Head of caudate nucleus (tissue), 42 donors: ENCODE data around the gene THSD7A.
A peak's percentile ranks its signal among the peaks of the same experiment; 100 is the strongest.

Source experiments
- DNase-seq, 42 donors: peaks; one replicate each; pipeline versions ENCODE4 v3.0.0 to v3.0.0-alpha.2; 2020 to 2021; ENCODE audit warnings: mixed read lengths in 7 of 42
- intact Hi-C: fragments of 100-400 bp; cut with DNase I; formaldehyde crosslinking; loops from one replicate; pipeline ENCODE4 v1.15.0; 2022

THSD7A gene

GRCh38 chr7:11714205-11714604 lies 117.8 kb downstream of the THSD7A start:
- DNase-seq = no peak
- intact Hi-C loops = no loop called here

- intact Hi-C loops = no loop called here
- no peak for DNase-seq
These were observed 118.6 kb downstream of the THSD7A start for GRCh38 chr7:11713352-11713751.

- no peak for DNase-seq
- intact Hi-C loops = no loop called here
These were observed 121.6 kb downstream of the THSD7A start for GRCh38 chr7:11710377-11710776.

- DNase-seq = no peak
- intact Hi-C loops = no loop called here
These were observed 122.8 kb downstream of the THSD7A start for GRCh38 chr7:11709196-11709595.

GRCh38 chr7:11707606-11708193 lies 124.3 kb downstream of the THSD7A start:
- intact Hi-C loops = no loop called here
- no peak for DNase-seq

GRCh38 chr7:11706666-11707605 lies 125.1 kb downstream of the THSD7A start:
- DNase-seq = no peak
- intact Hi-C loops = no loop called here

- intact Hi-C loops = no loop called here
- no peak for DNase-seq
These were observed 128.2 kb downstream of the THSD7A start for GRCh38 chr7:11703829-11704228.

GRCh38 chr7:11702938-11703337 lies 129.1 kb downstream of the THSD7A start:
- DNase-seq = no peak
- intact Hi-C loops = no loop called here

- no peak for DNase-seq
- intact Hi-C loops = no loop called here
These were observed 130.0 kb downstream of the THSD7A start for GRCh38 chr7:11701829-11702560.

- intact Hi-C loops = no loop called here
- peak in 1 of 42 donors; percentile 5 for DNase-seq
These were observed 132.3 kb downstream of the THSD7A start for GRCh38 chr7:11699666-11700065.

GRCh38 chr7:11698384-11698871 lies 133.6 kb downstream of the THSD7A start:
- DNase-seq = no peak
- intact Hi-C loops = no loop called here

- intact Hi-C loops = no loop called here
- no peak for DNase-seq
These were observed 141.6 kb downstream of the THSD7A start for GRCh38 chr7:11690395-11690794.

GRCh38 chr7:11689096-11689495 lies 142.9 kb downstream of the THSD7A start:
- no peak for DNase-seq
- intact Hi-C loops = no loop called here

GRCh38 chr7:11681461-11681860 lies 150.5 kb downstream of the THSD7A start:
- intact Hi-C loops = no loop called here
- DNase-seq = no peak

- DNase-seq = no peak
- intact Hi-C loops = no loop called here
These were observed 156.8 kb downstream of the THSD7A start for GRCh38 chr7:11675163-11675562.

GRCh38 chr7:11668727-11669126 lies 163.3 kb downstream of the THSD7A start:
- DNase-seq = no peak
- intact Hi-C loops = no loop called here

GRCh38 chr7:11667810-11668185 lies 164.2 kb downstream of the THSD7A start:
- intact Hi-C loops = no loop called here
- DNase-seq = no peak

GRCh38 chr7:11667071-11667809 lies 164.8 kb downstream of the THSD7A start:
- intact Hi-C loops = no loop called here

GRCh38 chr7:11665357-11665756 lies 166.6 kb downstream of the THSD7A start:
- no peak for DNase-seq
- intact Hi-C loops = no loop called here

More at GRCh38 chr7:11667071-11667809, 164.8 kb downstream of the THSD7A start:
- no peak for DNase-seq
